Right atrium auricular region (tissue), 2 donors: ENCODE data around the gene TTLL8. TPM values are rescaled to one million over a fixed set of nuclear protein-coding genes. Genes with fewer than 3 reads are reported as not detected.

Experiments
- DNase-seq: peaks from one replicate; pipeline ENCODE4 v3.0.0-alpha.2; 2019; ENCODE audit warnings: low spot score
- H3K27ac ChIP-seq, 2 donors: fragments of 200-600 bp; sonication (generic); 1 replicate in 1 of 2; 2 replicates in 1 of 2; pipeline ENCODE4 v1.5.1; 2016 to 2019
- H3K27me3 ChIP-seq, 2 donors: fragments of 200-600 bp; sonication (generic); one replicate each; pipeline versions ENCODE4 v1.5.1 to v1.6.0; 2017 to 2019
- H3K36me3 ChIP-seq: fragments of 200-600 bp; sonication (generic); one replicate; pipeline ENCODE4 v1.5.1; 2016
- H3K4me1 ChIP-seq, 2 donors: fragments of 200-600 bp; sonication (generic); one replicate each; pipeline versions ENCODE4 v1.5.1 to v1.6.0; 2017 to 2019
- H3K4me3 ChIP-seq, 2 donors: fragments of 200-600 bp; sonication (generic); 1 replicate in 1 of 2; 2 replicates in 1 of 2; pipeline ENCODE4 v1.5.1; 2017 to 2019; ENCODE audit warnings: mild to moderate bottlenecking in 1 of 2, moderate library complexity in 1 of 2
- H3K9me3 ChIP-seq, 2 donors: fragments of 200-600 bp; sonication (generic); one replicate each; pipeline ENCODE4 v1.5.1; 2019
- total RNA-seq, 2 donors: library from RNA; depleted of rRNA; stranded (reverse); fragments of >200 nt; gene quantifications; one replicate each; pipeline ENCODE4 v1.1.0, GENCODE V29; 2016
- TF ChIP-seq, protein P1 (sequence below), 2 donors: fragments of 200-600 bp; sonication (generic); IDR thresholded peaks; one replicate each; pipeline ENCODE4 v1.5.1; 2019; ENCODE audit warnings: antibody characterized with exemption in 2 of 2

Gene TTLL8
- total RNA-seq, 2 donors from 2014 or later, result not detected

GRCh38 chr22:50018608-50019285, 39.4 kb downstream of the TTLL8 start:
- Histone ChIP-seq H3K27me3 (peaks cover 0 to 14% of the 10 kb centered on the region in 2 donors), H3K27ac (no peak overlapping the region), H3K4me1 (peaks cover 0 to 8% of the 10 kb centered on the region in 2 donors), H3K4me3 (no peak overlapping the region), H3K9me3 (no peaks in the 10 kb centered on the region), H3K36me3 (no peaks in the 10 kb centered on the region)
- no peak for DNase-seq
- TF ChIP-seq, protein P1, sequence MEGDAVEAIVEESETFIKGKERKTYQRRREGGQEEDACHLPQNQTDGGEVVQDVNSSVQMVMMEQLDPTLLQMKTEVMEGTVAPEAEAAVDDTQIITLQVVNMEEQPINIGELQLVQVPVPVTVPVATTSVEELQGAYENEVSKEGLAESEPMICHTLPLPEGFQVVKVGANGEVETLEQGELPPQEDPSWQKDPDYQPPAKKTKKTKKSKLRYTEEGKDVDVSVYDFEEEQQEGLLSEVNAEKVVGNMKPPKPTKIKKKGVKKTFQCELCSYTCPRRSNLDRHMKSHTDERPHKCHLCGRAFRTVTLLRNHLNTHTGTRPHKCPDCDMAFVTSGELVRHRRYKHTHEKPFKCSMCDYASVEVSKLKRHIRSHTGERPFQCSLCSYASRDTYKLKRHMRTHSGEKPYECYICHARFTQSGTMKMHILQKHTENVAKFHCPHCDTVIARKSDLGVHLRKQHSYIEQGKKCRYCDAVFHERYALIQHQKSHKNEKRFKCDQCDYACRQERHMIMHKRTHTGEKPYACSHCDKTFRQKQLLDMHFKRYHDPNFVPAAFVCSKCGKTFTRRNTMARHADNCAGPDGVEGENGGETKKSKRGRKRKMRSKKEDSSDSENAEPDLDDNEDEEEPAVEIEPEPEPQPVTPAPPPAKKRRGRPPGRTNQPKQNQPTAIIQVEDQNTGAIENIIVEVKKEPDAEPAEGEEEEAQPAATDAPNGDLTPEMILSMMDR (IDR thresholded peaks at IDR 0.05), result no peak

- no peak for DNase-seq
- no peaks in the 10 kb centered on the region for H3K36me3 ChIP-seq
- H3K4me1 ChIP-seq, result peaks cover 0 to 8% of the 10 kb centered on the region in 2 donors
- no peaks in the 10 kb centered on the region for H3K9me3 ChIP-seq
- no peak overlapping the region for H3K4me3 ChIP-seq
- TF ChIP-seq, protein P1 (IDR thresholded peaks at IDR 0.05), result no peak
- H3K27me3 ChIP-seq, result peaks cover 0 to 16% of the 10 kb centered on the region in 2 donors
- H3K27ac ChIP-seq, result no peak overlapping the region
Observed at GRCh38 chr22:50017701-50018224, 40.3 kb downstream of the TTLL8 start.

DNA sequence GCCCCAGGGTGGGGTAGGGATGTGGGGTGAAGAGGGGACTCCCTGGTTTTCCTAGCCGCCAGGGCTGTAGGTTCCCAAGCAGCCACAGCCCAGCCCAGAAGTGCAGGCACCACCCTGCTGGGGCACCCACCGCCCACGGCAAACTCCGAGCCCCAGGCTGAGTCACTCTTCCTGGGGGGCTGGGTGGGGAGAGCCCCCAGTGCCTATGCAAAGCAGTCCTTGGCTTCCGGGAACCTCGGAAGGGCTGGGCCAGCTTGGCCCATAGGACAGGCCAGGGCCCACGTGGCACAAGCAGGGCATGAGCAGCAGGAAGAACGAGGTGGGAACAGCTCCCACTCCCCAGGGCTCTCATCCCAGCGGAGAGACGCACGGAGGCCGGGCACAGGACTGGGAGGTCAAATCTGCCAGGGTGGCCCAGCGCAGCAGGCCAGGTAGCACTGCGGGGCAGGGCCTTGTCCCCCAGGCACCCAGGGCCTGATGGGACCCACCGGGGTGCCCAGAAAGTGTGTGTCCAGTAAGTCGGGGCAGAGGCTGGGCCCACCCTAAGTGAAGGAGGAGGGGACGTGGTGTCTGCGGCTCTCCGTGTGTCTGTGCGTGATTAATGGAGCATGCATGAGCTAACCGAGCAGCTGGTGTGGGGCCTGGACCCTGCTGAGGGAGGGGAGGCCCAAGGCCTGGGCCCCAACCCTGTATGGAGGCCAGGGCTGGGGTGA, 41.0 kb downstream of the TTLL8 start:
- TF ChIP-seq, protein P1 (IDR thresholded peaks at IDR 0.05), result no peak
- Histone ChIP-seq H3K9me3 (no peaks in the 10 kb centered on the region), H3K4me1 (peaks cover 0 to 8% of the 10 kb centered on the region in 2 donors), H3K27ac (no peak overlapping the region), H3K4me3 (no peak overlapping the region), H3K27me3 (peaks cover 0 to 18% of the 10 kb centered on the region in 2 donors), H3K36me3 (no peaks in the 10 kb centered on the region)
- DNase-seq, result no peak

DNA sequence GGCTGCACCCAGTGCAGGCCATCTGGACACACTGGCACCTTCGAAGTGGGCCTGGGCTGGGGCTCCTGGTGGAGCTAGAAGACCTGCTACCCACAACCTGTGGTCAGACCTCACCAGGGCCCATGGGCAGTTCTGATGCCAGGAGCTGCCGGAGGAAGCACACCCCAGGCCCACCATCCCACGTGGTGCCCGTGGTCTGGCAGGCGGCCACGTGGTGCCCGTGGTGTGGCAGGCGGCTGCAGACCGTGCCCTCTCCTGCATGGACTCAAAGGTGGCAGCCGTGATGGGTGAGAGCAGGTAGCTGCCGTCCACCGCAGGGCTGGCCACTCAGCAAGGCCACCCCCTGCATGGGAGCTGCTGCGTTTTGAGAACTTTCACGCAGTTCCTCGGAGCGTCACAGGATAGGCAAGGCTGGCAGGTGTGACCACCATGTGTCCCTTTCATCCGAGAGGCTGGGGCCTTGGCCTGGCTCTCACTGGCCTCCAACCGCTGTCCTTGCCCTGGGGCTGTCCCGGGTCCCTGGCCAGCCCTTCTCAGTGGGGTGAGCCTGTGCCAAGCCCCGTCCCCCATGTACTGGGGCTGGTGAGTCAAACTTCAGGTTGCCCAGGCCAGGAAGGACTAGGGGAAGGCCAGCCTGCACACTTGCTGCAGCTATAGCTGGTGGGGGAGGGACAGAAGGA, 41.6 kb downstream of the TTLL8 start:
- DNase-seq, result no peak
- Histone ChIP-seq H3K4me1 (peaks cover 0 to 8% of the 10 kb centered on the region in 2 donors), H3K9me3 (no peaks in the 10 kb centered on the region), H3K27ac (no peak overlapping the region), H3K27me3 (peaks cover 0 to 25% of the 10 kb centered on the region in 2 donors), H3K4me3 (no peak overlapping the region), H3K36me3 (no peaks in the 10 kb centered on the region)
- TF ChIP-seq, protein P1 (IDR thresholded peaks at IDR 0.05), result no peak

DNA sequence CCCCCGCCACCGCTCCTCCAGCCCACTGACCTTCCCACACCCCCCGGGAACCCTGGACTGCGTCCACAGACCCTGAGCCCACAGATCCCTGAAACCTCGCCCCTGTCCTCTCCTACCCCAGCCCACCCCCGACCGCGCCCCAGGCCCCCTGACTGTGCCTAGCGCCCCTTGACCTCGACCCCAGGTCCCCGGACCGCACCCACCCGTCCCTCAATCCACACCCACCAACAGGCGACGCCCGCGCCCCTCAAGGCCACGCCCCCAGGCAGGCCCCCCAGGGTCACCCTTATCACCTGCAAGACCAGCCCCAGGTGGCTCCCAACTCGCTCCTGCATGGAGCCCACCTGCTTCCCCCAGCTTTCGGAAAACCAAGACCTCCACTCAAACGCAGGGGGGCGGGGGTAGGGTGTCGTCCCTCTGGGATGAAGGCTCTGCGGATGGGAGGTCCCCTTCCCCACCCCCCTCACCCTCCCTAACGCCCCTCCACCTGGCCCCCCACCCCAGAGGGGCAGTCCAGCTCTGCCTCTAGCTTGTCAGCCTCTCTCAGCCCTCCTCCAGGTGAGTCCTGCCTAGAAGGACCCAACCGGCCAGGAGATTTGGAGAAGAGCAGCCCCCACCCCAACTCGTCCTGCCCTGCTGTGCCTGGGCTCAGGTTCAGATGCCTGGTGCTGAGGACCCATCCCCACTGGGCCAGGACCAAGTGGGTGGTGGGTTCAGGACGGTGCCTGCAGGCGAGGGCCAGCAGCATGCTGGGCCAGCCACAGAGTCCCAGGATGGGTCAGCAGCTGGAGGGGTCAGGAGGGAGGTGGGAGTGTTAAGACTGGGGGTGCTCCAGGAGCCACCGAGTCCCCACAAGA, 42.4 kb downstream of the TTLL8 start:
- H3K4me3 ChIP-seq, result peak overlapping the region in 1 of 2 donors; percentile 7
- no peaks in the 10 kb centered on the region for H3K36me3 ChIP-seq
- no peak overlapping the region for H3K27ac ChIP-seq
- H3K27me3 ChIP-seq, result peaks cover 0 to 33% of the 10 kb centered on the region in 2 donors
- TF ChIP-seq, protein P1 (IDR thresholded peaks at IDR 0.05), result no peak
- DNase-seq, result no peak
- no peaks in the 10 kb centered on the region for H3K9me3 ChIP-seq
- peaks cover 0 to 15% of the 10 kb centered on the region in 2 donors for H3K4me1 ChIP-seq
